Esophagus squamous epithelium (tissue), 4 donors: ENCODE measurements around the gene CYSRT1.

Experiments used
- CTCF ChIP-seq, 6 experiments: fragments of 450-650 bp in 4 of 6; fragments of 200-600 bp in 2 of 6; sonication (generic) in 2 of 6; IDR thresholded peaks; one replicate each; pipeline ENCODE4 v1.5.1; 2016 to 2019; ENCODE audit warnings: antibody characterized with exemption in 6 of 6, mild to moderate bottlenecking in 4 of 6, moderate library complexity in 4 of 6
- POLR2A ChIP-seq, 4 donors: fragments of 450-650 bp; IDR thresholded peaks; one replicate each; pipeline ENCODE4 v1.6.1; 2017; ENCODE audit warnings: antibody characterized with exemption in 4 of 4, mild to moderate bottlenecking in 4 of 4, moderate library complexity in 3 of 4

- TF ChIP-seq CTCF (IDR thresholded peaks at IDR 0.05) (no peak), POLR2A (IDR thresholded peaks at IDR 0.05) (no peak)
These were observed 9.6 kb upstream of the CYSRT1 start for GRCh38 chr9:137215196-137215986.
